HG03342 (cell line): ENCODE measurements around the gene KLC3.
"Not testable (repeated sequence)": the region's sequence is repeated elsewhere in the genome, so short reads cannot be mapped to it uniquely, and the experiment has no call there.

ENCODE experiments used
- ATAC-seq: cut with Tn5 transposase; IDR thresholded peaks from one replicate; pipeline ENCODE4 v1.9.1; 2021; ENCODE audit warnings: mild to moderate bottlenecking, moderate library complexity; ENCODE audit not compliant: unreplicated experiment

The KLC3 gene

GRCh38 chr19:45315304-45315703 is 25.2 kb upstream of the KLC3 start:
- ATAC-seq, result no peak

GRCh38 chr19:45320997-45321775 is 19.4 kb upstream of the KLC3 start:
- ATAC-seq, result no peak

- ATAC-seq, result no peak
These were observed 18.7 kb upstream of the KLC3 start for GRCh38 chr19:45321848-45322247.

- ATAC-seq, result no peak
These were observed 18.2 kb upstream of the KLC3 start for GRCh38 chr19:45322311-45322710.

- ATAC-seq, result no peak
These were observed 17.7 kb upstream of the KLC3 start, which contains the start of gene CKM for GRCh38 chr19:45322744-45323281. TSS of gene CKM (minus strand) at chr19:45322875. CDS start at chr19:45319713, 3,162 bp downstream.

GRCh38 chr19:45323671-45324081 is 16.9 kb upstream of the KLC3 start:
- ATAC-seq, result no peak

GRCh38 chr19:45324349-45324907 is 16.1 kb upstream of the KLC3 start:
- ATAC-seq, result no peak

- ATAC-seq, result no peak
These were observed 13.0 kb upstream of the KLC3 start for GRCh38 chr19:45327404-45328143.

GRCh38 chr19:45331411-45331810 is 9.1 kb upstream of the KLC3 start:
- no peak for ATAC-seq

GRCh38 chr19:45333609-45334303 is 6.8 kb upstream of the KLC3 start:
- no peak for ATAC-seq

GRCh38 chr19:45334881-45335280 is 5.7 kb upstream of the KLC3 start:
- not testable (repeated sequence) for ATAC-seq

GRCh38 chr19:45336696-45337251 is 3.8 kb upstream of the KLC3 start:
- no peak for ATAC-seq

- ATAC-seq, result no peak
These were observed 921 bp upstream of the KLC3 start for GRCh38 chr19:45339629-45340028.

GRCh38 chr19:45340899-45341453 is 426 bp downstream of the KLC3 start:
- no peak for ATAC-seq

GRCh38 chr19:45342911-45343310 is 2.4 kb downstream of the KLC3 start:
- ATAC-seq, result no peak

GRCh38 chr19:45344621-45345505 is 4.3 kb downstream of the KLC3 start:
- no peak for ATAC-seq

- ATAC-seq, result no peak
These were observed 4.9 kb downstream of the KLC3 start for GRCh38 chr19:45345506-45345860.

GRCh38 chr19:45346449-45346848 is 5.9 kb downstream of the KLC3 start:
- no peak for ATAC-seq

- ATAC-seq, result no peak
These were observed 7.2 kb downstream of the KLC3 start for GRCh38 chr19:45347570-45348366.
